Stimulated activated naive B cell treated with anti-CD40 and anti-IgM and Interleukin-4, amounts not matched to agents 10 μg/mL and 1 μg/mL and 100 μg/mL, for 72 hours (primary cell): ENCODE data around the gene UBE2U.

Experiments used
- ATAC-seq, 2 donors: fragments of 150-1000 bp; cut with Tn5 transposase; replicated peaks; 2 replicates each; pipeline ENCODE4 v1.10.0; 2021; ENCODE audit warnings: moderate library complexity in 1 of 2
- DNase-seq: peaks from one replicate; pipeline ENCODE4 v3.0.0; 2021
- H3K27ac Mint-ChIP-seq: one replicate; pipeline ENCODE4 v1.8.0; 2022; ENCODE audit warnings: mild to moderate bottlenecking, mixed read lengths
- H3K27me3 Mint-ChIP-seq, 2 donors: one replicate each; pipeline ENCODE4 v1.8.0; 2022; ENCODE audit warnings: mixed read lengths in 2 of 2
- H3K36me3 Mint-ChIP-seq, 2 donors: one replicate each; pipeline ENCODE4 v1.8.0; 2022; ENCODE audit warnings: mixed read lengths in 2 of 2, mild to moderate bottlenecking in 1 of 2
- H3K4me1 Mint-ChIP-seq, 2 donors: one replicate each; pipeline ENCODE4 v1.8.0; 2022; ENCODE audit warnings: mixed read lengths in 2 of 2, mild to moderate bottlenecking in 1 of 2
- H3K4me3 Mint-ChIP-seq, 2 donors: one replicate each; pipeline ENCODE4 v1.8.0; 2022; ENCODE audit warnings: mild to moderate bottlenecking in 2 of 2, mixed read lengths in 2 of 2, moderate library complexity in 1 of 2
- H3K9me3 Mint-ChIP-seq, 2 donors: one replicate each; pipeline ENCODE4 v1.8.0; 2022; ENCODE audit warnings: mixed read lengths in 2 of 2, mild to moderate bottlenecking in 1 of 2

Gene UBE2U

GRCh38 chr1:64176659-64177058 lies 26.8 kb upstream of the UBE2U start:
- H3K36me3 Mint-ChIP-seq: peaks cover 6 to 8% of the 10 kb centered on the region in 2 donors
- H3K4me1 Mint-ChIP-seq: peaks cover 5 to 12% of the 10 kb centered on the region in 2 donors
- no peaks in the 10 kb centered on the region for H3K27me3 Mint-ChIP-seq
- DNase-seq: no peak
- no peak overlapping the region for H3K27ac Mint-ChIP-seq
- no peaks in the 10 kb centered on the region for H3K9me3 Mint-ChIP-seq
- no peak for ATAC-seq
- no peak overlapping the region for H3K4me3 Mint-ChIP-seq

- no peak overlapping the region for H3K4me3 Mint-ChIP-seq
- no peak for ATAC-seq
- no peak for DNase-seq
- peaks cover 4 to 8% of the 10 kb centered on the region in 2 donors for H3K36me3 Mint-ChIP-seq
- no peak overlapping the region for H3K27ac Mint-ChIP-seq
- H3K4me1 Mint-ChIP-seq: peaks cover 3 to 15% of the 10 kb centered on the region in 2 donors
- peaks cover 0 to 4% of the 10 kb centered on the region in 2 donors for H3K27me3 Mint-ChIP-seq
- no peaks in the 10 kb centered on the region for H3K9me3 Mint-ChIP-seq
These were observed 23.8 kb upstream of the UBE2U start for GRCh38 chr1:64179588-64179987.

GRCh38 chr1:64182207-64182606 lies 21.2 kb upstream of the UBE2U start:
- H3K9me3 Mint-ChIP-seq: no peaks in the 10 kb centered on the region
- H3K4me1 Mint-ChIP-seq: peaks cover 3 to 14% of the 10 kb centered on the region in 2 donors
- H3K27ac Mint-ChIP-seq: no peak overlapping the region
- ATAC-seq: no peak
- H3K4me3 Mint-ChIP-seq: no peak overlapping the region
- H3K27me3 Mint-ChIP-seq: peaks cover 0 to 4% of the 10 kb centered on the region in 2 donors
- peaks cover 4 to 8% of the 10 kb centered on the region in 2 donors for H3K36me3 Mint-ChIP-seq
- no peak for DNase-seq

- Mint-ChIP-seq H3K4me1 (peaks cover 3 to 14% of the 10 kb centered on the region in 2 donors), H3K4me3 (no peak overlapping the region), H3K27me3 (peaks cover 0 to 4% of the 10 kb centered on the region in 2 donors), H3K36me3 (peaks cover 0 to under 1% of the 10 kb centered on the region in 2 donors), H3K9me3 (no peaks in the 10 kb centered on the region), H3K27ac (no peak overlapping the region)
- no peak for DNase-seq
- ATAC-seq: no peak
These were observed 19.9 kb upstream of the UBE2U start for GRCh38 chr1:64183395-64184002.

GRCh38 chr1:64184003-64184440 lies 19.4 kb upstream of the UBE2U start:
- ATAC-seq: no peak
- Mint-ChIP-seq H3K4me3 (no peak overlapping the region), H3K27me3 (peaks cover 0 to 4% of the 10 kb centered on the region in 2 donors), H3K9me3 (no peaks in the 10 kb centered on the region), H3K36me3 (no peaks in the 10 kb centered on the region), H3K4me1 (peaks cover 3 to 14% of the 10 kb centered on the region in 2 donors), H3K27ac (no peak overlapping the region)
- no peak for DNase-seq

- Mint-ChIP-seq H3K27me3 (peaks cover 0 to 4% of the 10 kb centered on the region in 2 donors), H3K36me3 (no peaks in the 10 kb centered on the region), H3K9me3 (no peaks in the 10 kb centered on the region), H3K4me1 (peaks cover 3 to 14% of the 10 kb centered on the region in 2 donors), H3K4me3 (no peak overlapping the region), H3K27ac (no peak overlapping the region)
- ATAC-seq (no peak), DNase-seq (no peak)
These were observed 17.1 kb upstream of the UBE2U start for GRCh38 chr1:64186138-64186897.

- no peak for DNase-seq
- Mint-ChIP-seq H3K36me3 (no peaks in the 10 kb centered on the region), H3K4me1 (peaks cover 3 to 14% of the 10 kb centered on the region in 2 donors), H3K9me3 (peaks cover 0 to 2% of the 10 kb centered on the region in 2 donors), H3K27me3 (peaks cover 0 to 4% of the 10 kb centered on the region in 2 donors), H3K4me3 (no peak overlapping the region), H3K27ac (no peak overlapping the region)
- ATAC-seq: no peak
These were observed 16.5 kb upstream of the UBE2U start for GRCh38 chr1:64186898-64187280.

GRCh38 chr1:64187646-64188045 lies 15.8 kb upstream of the UBE2U start:
- Mint-ChIP-seq H3K4me1 (peaks cover 3 to 14% of the 10 kb centered on the region in 2 donors), H3K9me3 (peaks cover 0 to 7% of the 10 kb centered on the region in 2 donors), H3K4me3 (no peak overlapping the region), H3K36me3 (no peaks in the 10 kb centered on the region), H3K27ac (no peak overlapping the region), H3K27me3 (no peaks in the 10 kb centered on the region)
- no peak for DNase-seq
- ATAC-seq: no peak

- H3K27me3 Mint-ChIP-seq: no peaks in the 10 kb centered on the region
- no peaks in the 10 kb centered on the region for H3K36me3 Mint-ChIP-seq
- ATAC-seq (no peak), DNase-seq (no peak)
- peaks cover 0 to 8% of the 10 kb centered on the region in 2 donors for H3K9me3 Mint-ChIP-seq
- no peak overlapping the region for H3K4me3 Mint-ChIP-seq
- H3K4me1 Mint-ChIP-seq: peaks cover 9 to 19% of the 10 kb centered on the region in 2 donors
- no peak overlapping the region for H3K27ac Mint-ChIP-seq
These were observed 11.1 kb upstream of the UBE2U start for GRCh38 chr1:64192290-64192689.

- ATAC-seq: peak; percentile 79
- H3K4me3 Mint-ChIP-seq: peak overlapping the region; percentile 10 to 11
- H3K27ac Mint-ChIP-seq: peak overlapping the region; percentile 70
These were observed 9.0 kb upstream of the UBE2U start for GRCh38 chr1:64194168-64195080.

GRCh38 chr1:64195081-64195395 lies 8.4 kb upstream of the UBE2U start:
- H3K36me3 Mint-ChIP-seq: no peaks in the 10 kb centered on the region
- no peaks in the 10 kb centered on the region for H3K27me3 Mint-ChIP-seq
- peak; percentile 35 to 37 for ATAC-seq
- peak overlapping the region; percentile 10 to 11 for H3K4me3 Mint-ChIP-seq
- H3K9me3 Mint-ChIP-seq: peaks cover 0 to 8% of the 10 kb centered on the region in 2 donors
- peaks cover 9 to 19% of the 10 kb centered on the region in 2 donors for H3K4me1 Mint-ChIP-seq
- peak overlapping the region; percentile 70 for H3K27ac Mint-ChIP-seq
- no peak for DNase-seq

More at GRCh38 chr1:64194168-64195080, 9.0 kb upstream of the UBE2U start:
- H3K36me3 Mint-ChIP-seq: no peaks in the 10 kb centered on the region
- H3K27me3 Mint-ChIP-seq: no peaks in the 10 kb centered on the region
- peaks cover 9 to 19% of the 10 kb centered on the region in 2 donors for H3K4me1 Mint-ChIP-seq
- peaks cover 0 to 8% of the 10 kb centered on the region in 2 donors for H3K9me3 Mint-ChIP-seq
- DNase-seq: no peak

GRCh38 chr1:64196074-64196870 lies 7.2 kb upstream of the UBE2U start:
- H3K9me3 Mint-ChIP-seq: peaks cover 0 to 8% of the 10 kb centered on the region in 2 donors
- H3K27ac Mint-ChIP-seq: no peak overlapping the region
- DNase-seq (no peak), ATAC-seq (no peak)
- no peak overlapping the region for H3K4me3 Mint-ChIP-seq
- no peaks in the 10 kb centered on the region for H3K27me3 Mint-ChIP-seq
- no peaks in the 10 kb centered on the region for H3K36me3 Mint-ChIP-seq
- H3K4me1 Mint-ChIP-seq: peaks cover 9 to 19% of the 10 kb centered on the region in 2 donors

GRCh38 chr1:64197076-64197475 lies 6.3 kb upstream of the UBE2U start:
- H3K4me3 Mint-ChIP-seq: no peak overlapping the region
- DNase-seq (no peak), ATAC-seq (no peak)
- no peaks in the 10 kb centered on the region for H3K36me3 Mint-ChIP-seq
- peaks cover 0 to 5% of the 10 kb centered on the region in 2 donors for H3K9me3 Mint-ChIP-seq
- H3K27me3 Mint-ChIP-seq: no peaks in the 10 kb centered on the region
- H3K27ac Mint-ChIP-seq: no peak overlapping the region
- peaks cover 9 to 19% of the 10 kb centered on the region in 2 donors for H3K4me1 Mint-ChIP-seq
